ENCODE measurements around the gene IFT27. TPM values are rescaled to one million over a fixed set of nuclear protein-coding genes. Genes with fewer than 3 reads are reported as not detected.

The IFT27 gene
- total and polyA plus RNA-seq, 8 donors = 11.7 to 23.8 (median 15.4) TPM

- ATAC-seq (no peak), DNase-seq (no peak), FAIRE-seq (no peak)
- WGBS, 2 donors = 84 to 89% methylated on average over 19 of the region's 19 CpGs
- no peak overlapping the region for H3K27ac ChIP-seq
- H3K4me3 ChIP-seq = no peak overlapping the region
- no peak for TF ChIP-seq CTCF (IDR thresholded peaks at IDR 0.05)
- intact Hi-C loops (cut with DNase I) = no loop called here
- no peaks in the 10 kb centered on the region for H3K36me3 ChIP-seq
- no peaks in the 10 kb centered on the region for H3K9me3 ChIP-seq
- H3K4me1 ChIP-seq = peaks cover 0 to 11% (median 4%) of the 10 kb centered on the region in 3 donors
- no peaks in the 10 kb centered on the region for H3K27me3 ChIP-seq
Measured at GRCh38 chr22:36730176-36730858, 45.6 kb downstream of the IFT27 start.

- Histone ChIP-seq H3K4me3 (no peak overlapping the region), H3K36me3 (no peaks in the 10 kb centered on the region), H3K4me1 (peaks cover 0 to 4% (median under 1%) of the 10 kb centered on the region in 3 donors), H3K27me3 (no peaks in the 10 kb centered on the region), H3K9me3 (no peaks in the 10 kb centered on the region), H3K27ac (no peak overlapping the region)
- 72 to 81% methylated on average over 7 of the region's 7 CpGs for WGBS, 2 donors
- intact Hi-C loops (cut with DNase I) = no loop called here
- no peak for ATAC-seq
- no peak for FAIRE-seq
- DNase-seq = no peak
- TF ChIP-seq CTCF (IDR thresholded peaks at IDR 0.05) = no peak
Measured at GRCh38 chr22:36729321-36729720, 46.6 kb downstream of the IFT27 start.

- Histone ChIP-seq H3K36me3 (no peaks in the 10 kb centered on the region), H3K27me3 (no peaks in the 10 kb centered on the region), H3K4me3 (no peak overlapping the region), H3K4me1 (no peaks in the 10 kb centered on the region), H3K27ac (no peak overlapping the region), H3K9me3 (no peaks in the 10 kb centered on the region)
- WGBS, 2 donors = 85 to 92% methylated on average over 5 of the region's 5 CpGs
- ATAC-seq (no peak), FAIRE-seq (no peak), DNase-seq (no peak)
- TF ChIP-seq CTCF (IDR thresholded peaks at IDR 0.05) = no peak
- intact Hi-C loops (cut with DNase I) = no loop called here
Measured at GRCh38 chr22:36728505-36728904, 47.4 kb downstream of the IFT27 start.

GRCh38 chr22:36727927-36728488 lies 47.9 kb downstream of the IFT27 start:
- no peak for DNase-seq
- H3K4me1 ChIP-seq = no peaks in the 10 kb centered on the region
- H3K4me3 ChIP-seq = no peak overlapping the region
- H3K27ac ChIP-seq = no peak overlapping the region
- no peak for ATAC-seq
- WGBS, 2 donors = 72 to 73% methylated on average over 8 of the region's 8 CpGs
- no peak for TF ChIP-seq CTCF (IDR thresholded peaks at IDR 0.05)
- H3K36me3 ChIP-seq = no peaks in the 10 kb centered on the region
- intact Hi-C loops (cut with DNase I) = no loop called here
- no peaks in the 10 kb centered on the region for H3K27me3 ChIP-seq
- no peak for FAIRE-seq
- H3K9me3 ChIP-seq = no peaks in the 10 kb centered on the region

- WGBS, 2 donors = 67 to 69% methylated on average over 7 of the region's 7 CpGs
Measured at GRCh38 chr22:36727110-36727509, 48.8 kb downstream of the IFT27 start.

More at GRCh38 chr22:36727110-36727509, 48.8 kb downstream of the IFT27 start:
- ATAC-seq (no peak), FAIRE-seq (no peak), DNase-seq (no peak)
- H3K27me3 ChIP-seq = no peaks in the 10 kb centered on the region
- no peaks in the 10 kb centered on the region for H3K4me1 ChIP-seq
- TF ChIP-seq CTCF (IDR thresholded peaks at IDR 0.05) = no peak
- intact Hi-C loops (cut with DNase I) = no loop called here
- no peaks in the 10 kb centered on the region for H3K9me3 ChIP-seq
- no peaks in the 10 kb centered on the region for H3K36me3 ChIP-seq
- no peak overlapping the region for H3K4me3 ChIP-seq
- H3K27ac ChIP-seq = no peak overlapping the region

All from pancreas (tissue), 10 donors.